ENCODE data around the gene PDLIM4.

PDLIM4 gene

GRCh38 chr5:132254321-132254977, 3.0 kb upstream of the PDLIM4 start:
- no peak for DNase-seq

- DNase-seq: no peak
Observed at GRCh38 chr5:132256086-132256782, 1.3 kb upstream of the PDLIM4 start.

GRCh38 chr5:132256783-132257130, 739 bp upstream of the PDLIM4 start:
- DNase-seq: no peak

GRCh38 chr5:132258102-132259068, 889 bp downstream of the PDLIM4 start:
- DNase-seq: no peak

- peak in 1 of 2 experiments; percentile 3 for DNase-seq
Observed at GRCh38 chr5:132259069-132259851, 1.8 kb downstream of the PDLIM4 start.

- no peak for DNase-seq
Observed at GRCh38 chr5:132260051-132260450, 2.6 kb downstream of the PDLIM4 start.

GRCh38 chr5:132260714-132261551, 3.4 kb downstream of the PDLIM4 start:
- no peak for DNase-seq

GRCh38 chr5:132261881-132262845, 4.7 kb downstream of the PDLIM4 start:
- DNase-seq: no peak

- DNase-seq: no peak
Observed at GRCh38 chr5:132262882-132263547, 5.5 kb downstream of the PDLIM4 start.

GRCh38 chr5:132263548-132264261, 6.2 kb downstream of the PDLIM4 start:
- DNase-seq: no peak

GRCh38 chr5:132264546-132265335, 7.2 kb downstream of the PDLIM4 start:
- no peak for DNase-seq

GRCh38 chr5:132265336-132266030, 8.0 kb downstream of the PDLIM4 start:
- no peak for DNase-seq

GRCh38 chr5:132266031-132266835, 8.7 kb downstream of the PDLIM4 start:
- DNase-seq: no peak

GRCh38 chr5:132266836-132267160, 9.3 kb downstream of the PDLIM4 start:
- DNase-seq: no peak

- DNase-seq: no peak
Observed at GRCh38 chr5:132267166-132267739, 9.8 kb downstream of the PDLIM4 start.

- DNase-seq: no peak
Observed at GRCh38 chr5:132267931-132268768, 10.7 kb downstream of the PDLIM4 start.
